Measurements from ENCODE around the gene PTP4A2. TPM values are rescaled to one million over a fixed set of nuclear protein-coding genes. Genes with fewer than 3 reads are reported as not detected.

PTP4A2 gene
- total and polyA plus RNA-seq, 2 of the 13 experiments (the other 11 are each of a cell fraction or from before 2014, with no cell fraction given): 173 to 225 TPM

DNA sequence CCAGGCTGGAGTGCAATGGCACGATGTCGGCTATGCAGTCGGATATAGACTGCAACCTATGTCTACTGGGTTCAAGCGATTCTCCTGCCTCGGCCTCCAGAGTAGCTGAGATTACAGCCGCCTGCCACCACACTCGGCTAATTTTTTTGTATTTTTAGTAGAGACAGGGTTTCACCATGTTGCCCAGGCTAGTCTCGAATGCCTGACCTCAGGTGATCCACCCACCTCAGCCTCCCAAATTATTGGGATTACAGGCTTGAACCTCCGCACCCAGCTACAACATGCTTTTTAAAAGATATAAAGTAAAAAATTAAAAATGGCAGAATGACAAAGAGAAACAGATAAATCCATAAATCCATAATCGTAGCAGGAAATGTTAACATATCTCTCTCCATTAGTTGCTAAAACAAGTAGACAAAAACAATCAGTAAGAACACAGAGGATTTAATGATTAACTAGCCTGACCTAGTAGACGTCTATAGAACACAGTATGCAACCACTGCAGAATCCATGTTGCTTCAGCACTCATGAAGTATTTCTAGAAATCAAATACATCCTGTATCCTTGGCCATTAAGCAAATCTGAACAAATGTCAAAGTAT lies 62.4 kb downstream of the PTP4A2 start (continued):
- no peak for TF ChIP-seq TBX2 (CRISPR knock-in tag; IDR thresholded peaks at IDR 0.05; ENCODE audit: borderline replicate concordance)
- TF ChIP-seq, protein P1, sequence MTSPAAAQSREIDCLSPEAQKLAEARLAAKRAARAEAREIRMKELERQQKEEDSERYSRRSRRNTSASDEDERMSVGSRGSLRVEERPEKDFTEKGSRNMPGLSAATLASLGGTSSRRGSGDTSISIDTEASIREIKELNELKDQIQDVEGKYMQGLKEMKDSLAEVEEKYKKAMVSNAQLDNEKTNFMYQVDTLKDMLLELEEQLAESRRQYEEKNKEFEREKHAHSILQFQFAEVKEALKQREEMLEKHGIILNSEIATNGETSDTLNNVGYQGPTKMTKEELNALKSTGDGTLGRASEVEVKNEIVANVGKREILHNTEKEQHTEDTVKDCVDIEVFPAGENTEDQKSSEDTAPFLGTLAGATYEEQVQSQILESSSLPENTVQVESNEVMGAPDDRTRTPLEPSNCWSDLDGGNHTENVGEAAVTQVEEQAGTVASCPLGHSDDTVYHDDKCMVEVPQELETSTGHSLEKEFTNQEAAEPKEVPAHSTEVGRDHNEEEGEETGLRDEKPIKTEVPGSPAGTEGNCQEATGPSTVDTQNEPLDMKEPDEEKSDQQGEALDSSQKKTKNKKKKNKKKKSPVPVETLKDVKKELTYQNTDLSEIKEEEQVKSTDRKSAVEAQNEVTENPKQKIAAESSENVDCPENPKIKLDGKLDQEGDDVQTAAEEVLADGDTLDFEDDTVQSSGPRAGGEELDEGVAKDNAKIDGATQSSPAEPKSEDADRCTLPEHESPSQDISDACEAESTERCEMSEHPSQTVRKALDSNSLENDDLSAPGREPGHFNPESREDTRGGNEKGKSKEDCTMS (CRISPR knock-in tag; conservative IDR thresholded peaks at IDR 0.05): no peak
- no peak for TF ChIP-seq ZNF879 (CRISPR knock-in tag; IDR thresholded peaks at IDR 0.05)
- TF ChIP-seq SAP130 (CRISPR knock-in tag; IDR thresholded peaks at IDR 0.05; ENCODE audit: low read depth): 0 out of 2 replicates have a peak, but pooled peaks have one; percentile 24
- TF ChIP-seq, protein P2, sequence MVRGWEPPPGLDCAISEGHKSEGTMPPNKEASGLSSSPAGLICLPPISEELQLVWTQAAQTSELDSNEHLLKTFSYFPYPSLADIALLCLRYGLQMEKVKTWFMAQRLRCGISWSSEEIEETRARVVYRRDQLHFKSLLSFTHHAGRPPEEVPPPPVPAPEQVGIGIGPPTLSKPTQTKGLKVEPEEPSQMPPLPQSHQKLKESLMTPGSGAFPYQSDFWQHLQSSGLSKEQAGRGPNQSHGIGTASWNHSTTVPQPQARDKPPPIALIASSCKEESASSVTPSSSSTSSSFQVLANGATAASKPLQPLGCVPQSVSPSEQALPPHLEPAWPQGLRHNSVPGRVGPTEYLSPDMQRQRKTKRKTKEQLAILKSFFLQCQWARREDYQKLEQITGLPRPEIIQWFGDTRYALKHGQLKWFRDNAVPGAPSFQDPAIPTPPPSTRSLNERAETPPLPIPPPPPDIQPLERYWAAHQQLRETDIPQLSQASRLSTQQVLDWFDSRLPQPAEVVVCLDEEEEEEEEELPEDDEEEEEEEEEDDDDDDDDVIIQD (CRISPR knock-in tag; IDR thresholded peaks at IDR 0.05; ENCODE audit: low read depth): 0 out of 2 replicates have a peak, but pooled peaks have one; percentile 10
- TF ChIP-seq, protein P3, sequence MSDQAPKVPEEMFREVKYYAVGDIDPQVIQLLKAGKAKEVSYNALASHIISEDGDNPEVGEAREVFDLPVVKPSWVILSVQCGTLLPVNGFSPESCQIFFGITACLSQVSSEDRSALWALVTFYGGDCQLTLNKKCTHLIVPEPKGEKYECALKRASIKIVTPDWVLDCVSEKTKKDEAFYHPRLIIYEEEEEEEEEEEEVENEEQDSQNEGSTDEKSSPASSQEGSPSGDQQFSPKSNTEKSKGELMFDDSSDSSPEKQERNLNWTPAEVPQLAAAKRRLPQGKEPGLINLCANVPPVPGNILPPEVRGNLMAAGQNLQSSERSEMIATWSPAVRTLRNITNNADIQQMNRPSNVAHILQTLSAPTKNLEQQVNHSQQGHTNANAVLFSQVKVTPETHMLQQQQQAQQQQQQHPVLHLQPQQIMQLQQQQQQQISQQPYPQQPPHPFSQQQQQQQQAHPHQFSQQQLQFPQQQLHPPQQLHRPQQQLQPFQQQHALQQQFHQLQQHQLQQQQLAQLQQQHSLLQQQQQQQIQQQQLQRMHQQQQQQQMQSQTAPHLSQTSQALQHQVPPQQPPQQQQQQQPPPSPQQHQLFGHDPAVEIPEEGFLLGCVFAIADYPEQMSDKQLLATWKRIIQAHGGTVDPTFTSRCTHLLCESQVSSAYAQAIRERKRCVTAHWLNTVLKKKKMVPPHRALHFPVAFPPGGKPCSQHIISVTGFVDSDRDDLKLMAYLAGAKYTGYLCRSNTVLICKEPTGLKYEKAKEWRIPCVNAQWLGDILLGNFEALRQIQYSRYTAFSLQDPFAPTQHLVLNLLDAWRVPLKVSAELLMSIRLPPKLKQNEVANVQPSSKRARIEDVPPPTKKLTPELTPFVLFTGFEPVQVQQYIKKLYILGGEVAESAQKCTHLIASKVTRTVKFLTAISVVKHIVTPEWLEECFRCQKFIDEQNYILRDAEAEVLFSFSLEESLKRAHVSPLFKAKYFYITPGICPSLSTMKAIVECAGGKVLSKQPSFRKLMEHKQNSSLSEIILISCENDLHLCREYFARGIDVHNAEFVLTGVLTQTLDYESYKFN (CRISPR knock-in tag; conservative IDR thresholded peaks at IDR 0.05): 0 out of 2 replicates have a peak, but pooled peaks have one; percentile 43
- TF ChIP-seq ZNF577 (CRISPR knock-in tag; IDR thresholded peaks at IDR 0.05; ENCODE audit: borderline replicate concordance, low read depth): no peak
- no peak for TF ChIP-seq SOX13 (IDR thresholded peaks at IDR 0.05)
- peak in 1 of 2 experiments; percentile 17; a peak in 1 of 4 replicates for TF ChIP-seq SOX13 (CRISPR knock-in tag; conservative IDR thresholded peaks at IDR 0.05 in 1 of 2, IDR thresholded peaks at IDR 0.05 in 1 of 2)
- TF ChIP-seq ZNF530 (CRISPR knock-in tag; IDR thresholded peaks at IDR 0.05; ENCODE audit: low read depth): no peak
- 0 out of 2 replicates have a peak, but pooled peaks have one; percentile 12 for TF ChIP-seq FOXA3 (CRISPR knock-in tag; IDR thresholded peaks at IDR 0.05)
- TF ChIP-seq ZNF746 (CRISPR knock-in tag; IDR thresholded peaks at IDR 0.05): no peak
- peak in 1 of 2 experiments; percentile 30; a peak in 1 of 4 replicates for TF ChIP-seq MAFK (conservative IDR thresholded peaks at IDR 0.05 in 1 of 2, IDR thresholded peaks at IDR 0.05 in 1 of 2; ENCODE audit: low read length in 2 of 2)
- no peak for TF ChIP-seq FOSL2 (CRISPR knock-in tag; IDR thresholded peaks at IDR 0.05)
- no peak for TF ChIP-seq NFKB2 (CRISPR knock-in tag; IDR thresholded peaks at IDR 0.05; ENCODE audit: borderline replicate concordance)
- TF ChIP-seq ZNF776 (CRISPR knock-in tag; IDR thresholded peaks at IDR 0.05): no peak
- TF ChIP-seq HNRNPUL1 (IDR thresholded peaks at IDR 0.05; ENCODE audit: low read depth, low read length): 0 out of 2 replicates have a peak, but pooled peaks have one; percentile 72
- peak; percentile 33; the same call in 1 of the 2 replicates for TF ChIP-seq RXRB (CRISPR knock-in tag; IDR thresholded peaks at IDR 0.05; ENCODE audit: borderline replicate concordance)
- no peak for TF ChIP-seq TEAD2 (CRISPR knock-in tag; IDR thresholded peaks at IDR 0.05)

All from HepG2 (cell line).